HG02798 (cell line): Measurements from ENCODE around the gene CFP.
"Not testable (repeated sequence)": the region's sequence is repeated elsewhere in the genome, so short reads cannot be mapped to it uniquely, and the experiment has no call there.

Experiments
- ATAC-seq: cut with Tn5 transposase; IDR thresholded peaks from one replicate; pipeline ENCODE4 v1.9.1; 2021; ENCODE audit warnings: mild to moderate bottlenecking; ENCODE audit not compliant: unreplicated experiment, poor library complexity

The CFP gene

DNA sequence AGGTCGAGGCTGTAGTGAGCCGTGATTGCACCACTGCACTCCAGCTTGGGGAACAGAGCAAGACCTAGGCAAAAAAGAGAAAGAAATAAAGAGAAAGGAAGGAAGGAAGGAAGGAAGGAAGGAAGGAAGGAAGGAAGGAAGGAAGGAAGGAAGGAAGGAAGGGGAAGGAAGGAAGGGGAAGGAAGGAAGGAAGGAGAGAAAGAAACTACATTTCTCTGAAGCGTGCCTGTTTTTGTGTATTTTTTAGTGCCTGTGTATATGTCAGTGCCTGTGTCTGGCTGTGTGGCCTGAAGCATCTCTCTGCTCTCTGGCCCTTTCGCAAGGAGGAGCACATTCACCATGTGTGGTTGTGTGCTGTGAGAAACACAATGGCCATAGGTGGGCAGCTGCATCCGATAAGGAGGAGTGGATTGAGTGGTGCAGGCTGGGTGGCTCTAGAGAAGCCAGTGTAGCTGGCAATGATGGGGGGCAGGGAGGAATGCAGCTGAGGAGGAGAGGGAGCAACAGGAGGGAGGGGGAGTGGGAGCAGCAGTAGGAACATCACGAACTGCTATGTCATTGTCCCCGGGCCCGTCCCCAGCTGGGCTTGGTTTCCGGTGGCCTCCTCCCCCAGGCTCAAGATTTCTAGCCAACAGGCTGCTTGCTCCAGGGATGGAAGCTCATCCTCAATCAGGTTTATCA lies 21.5 kb downstream of the CFP start:
- no peak for ATAC-seq

DNA sequence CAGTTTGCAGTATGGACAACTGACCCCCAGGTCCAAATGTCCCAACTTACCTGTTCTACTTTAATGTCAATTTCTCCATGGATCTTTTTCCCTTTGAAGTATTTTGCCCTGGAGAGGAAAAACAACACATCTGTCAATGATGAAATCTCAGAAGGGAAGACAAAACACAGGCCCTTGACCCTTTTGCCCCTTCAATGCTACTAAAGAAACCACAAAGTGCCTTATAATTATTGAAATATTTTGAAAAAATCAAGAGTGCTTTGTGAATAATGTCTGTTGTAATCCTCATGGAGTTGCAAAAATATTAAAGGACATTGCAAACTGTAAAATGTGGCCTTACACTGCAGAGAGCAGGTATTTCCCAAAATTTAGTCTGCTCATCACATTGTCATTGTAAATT lies 22.6 kb downstream of the CFP start:
- no peak for ATAC-seq

- ATAC-seq = no peak
Measured at GRCh38 chrX:47605024-47605423, 24.7 kb downstream of the CFP start.

DNA sequence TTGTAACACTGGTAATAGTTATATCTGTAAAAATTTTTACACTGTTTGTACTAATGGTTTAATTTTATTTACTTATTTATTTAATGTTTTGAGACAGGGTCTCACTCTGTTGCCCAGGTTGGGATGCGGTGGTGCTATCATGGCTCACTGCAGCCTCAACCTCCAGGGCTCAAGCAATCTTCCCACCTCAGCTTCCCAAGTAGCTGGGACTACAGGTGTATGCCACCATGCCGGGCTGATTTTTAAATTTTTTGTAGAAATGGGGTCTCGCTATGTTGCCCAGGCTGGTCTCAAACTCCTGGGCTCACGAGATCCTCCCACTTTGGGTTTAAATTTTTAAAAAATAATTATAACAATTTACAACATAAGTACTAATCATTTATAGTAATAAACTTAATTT lies 26.6 kb downstream of the CFP start:
- not testable (repeated sequence) for ATAC-seq

DNA sequence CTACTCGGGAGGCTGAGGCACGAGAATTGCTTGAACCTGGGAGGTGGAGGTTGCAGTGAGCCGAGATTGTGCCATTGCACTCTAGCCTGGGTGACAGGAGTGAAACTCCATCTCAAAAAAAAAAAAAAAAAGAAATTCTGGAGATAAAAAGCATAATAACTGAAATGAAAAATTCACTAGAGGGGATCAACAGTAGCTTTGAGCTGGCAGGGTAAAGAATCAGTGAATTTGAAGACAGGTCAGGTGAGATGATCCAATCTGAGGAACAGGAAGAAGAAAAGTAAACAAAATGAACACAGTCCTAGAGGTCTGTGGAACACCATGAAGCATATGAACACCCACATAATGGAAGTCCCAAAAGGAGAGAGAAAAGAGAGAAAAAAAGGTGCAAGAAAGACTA lies 32.5 kb downstream of the CFP start:
- ATAC-seq = no peak

GRCh38 chrX:47596256-47596655 lies 33.5 kb downstream of the CFP start:
- ATAC-seq = no peak

DNA sequence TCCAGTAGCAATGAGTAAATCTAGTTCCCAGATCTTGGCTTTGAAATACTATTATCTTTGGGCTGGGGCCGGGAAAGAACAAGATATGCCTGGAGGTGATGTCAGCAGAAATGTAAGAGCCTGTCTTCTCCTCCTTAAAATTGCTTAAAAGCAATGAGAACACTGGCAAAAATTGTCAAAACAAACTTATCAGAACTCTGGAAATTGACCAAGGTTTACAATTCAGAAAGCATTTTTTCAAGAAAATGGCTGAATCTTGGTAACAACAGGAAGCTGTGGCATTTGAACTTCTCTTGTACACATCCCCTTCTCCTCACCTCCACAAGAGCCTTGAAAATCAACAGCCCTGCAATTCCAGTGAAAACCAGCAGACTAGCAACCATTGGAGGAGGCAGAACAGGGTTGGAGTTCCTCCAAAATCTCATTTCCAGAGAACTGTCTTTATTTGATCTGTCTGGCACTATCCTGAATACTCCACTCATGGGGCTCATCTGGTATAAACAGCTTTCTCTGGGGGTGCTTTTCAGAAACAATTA lies 33.9 kb downstream of the CFP start:
- no peak for ATAC-seq

GRCh38 chrX:47593522-47593921 lies 36.2 kb downstream of the CFP start:
- ATAC-seq = no peak

DNA sequence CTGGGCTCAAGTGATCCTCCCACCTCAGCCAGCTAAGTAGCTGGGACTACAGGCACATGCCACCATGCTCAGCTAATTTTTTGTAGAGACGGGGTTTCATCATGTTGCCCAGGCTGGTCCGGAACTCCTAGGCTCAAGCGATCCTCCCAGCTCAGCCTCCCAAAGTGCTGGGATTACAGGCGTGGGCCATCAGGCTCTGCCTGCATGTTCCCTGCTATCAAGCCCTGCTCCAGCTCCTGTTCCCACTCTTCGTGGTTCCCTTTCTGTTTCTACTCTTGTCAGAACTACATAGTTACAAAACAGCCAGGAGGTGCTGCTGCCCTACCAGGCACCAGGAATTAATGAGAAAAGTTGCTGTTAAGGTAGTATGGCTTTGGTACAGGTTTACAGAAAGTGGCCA lies 38.7 kb downstream of the CFP start:
- ATAC-seq = no peak

DNA sequence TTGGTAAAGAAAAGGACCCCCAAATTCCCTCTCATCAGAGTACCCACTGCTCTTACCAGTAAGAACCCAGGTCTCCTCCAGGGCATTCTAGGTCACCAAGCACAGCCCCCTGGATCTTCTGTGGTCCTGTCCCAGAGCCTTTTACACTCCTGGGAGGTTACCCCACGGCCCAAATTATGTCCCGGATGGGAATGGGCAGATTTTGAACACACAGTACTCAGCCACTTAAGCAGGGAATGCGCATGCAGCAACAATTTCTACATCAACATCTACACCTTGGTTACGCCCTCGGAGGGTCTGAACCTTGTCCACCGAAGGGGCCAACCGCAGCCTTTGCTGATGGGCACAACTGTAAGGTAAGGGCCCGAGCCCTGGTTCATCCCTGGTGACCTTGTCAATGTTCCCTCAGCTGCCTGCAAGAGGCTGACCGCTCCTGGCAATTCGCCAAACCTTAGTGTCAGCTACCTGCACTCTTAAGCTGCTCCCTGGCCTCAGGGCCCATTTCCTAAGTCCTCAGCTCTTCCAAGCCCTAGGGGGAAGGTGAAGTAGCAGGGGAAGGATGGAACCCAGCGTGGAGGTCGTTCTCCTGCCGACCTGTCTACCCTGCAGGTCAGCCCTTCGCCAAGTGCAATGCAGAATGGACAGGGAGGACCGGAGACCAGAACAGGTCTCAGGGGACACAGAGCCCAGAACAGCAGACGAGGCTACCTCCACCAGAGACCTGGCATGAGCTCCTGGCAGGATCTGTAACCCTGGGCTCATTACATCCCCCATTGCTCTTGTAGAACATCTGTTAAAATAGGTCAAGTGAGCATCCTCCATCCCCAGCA lies 41.6 kb downstream of the CFP start:
- ATAC-seq = no peak

DNA sequence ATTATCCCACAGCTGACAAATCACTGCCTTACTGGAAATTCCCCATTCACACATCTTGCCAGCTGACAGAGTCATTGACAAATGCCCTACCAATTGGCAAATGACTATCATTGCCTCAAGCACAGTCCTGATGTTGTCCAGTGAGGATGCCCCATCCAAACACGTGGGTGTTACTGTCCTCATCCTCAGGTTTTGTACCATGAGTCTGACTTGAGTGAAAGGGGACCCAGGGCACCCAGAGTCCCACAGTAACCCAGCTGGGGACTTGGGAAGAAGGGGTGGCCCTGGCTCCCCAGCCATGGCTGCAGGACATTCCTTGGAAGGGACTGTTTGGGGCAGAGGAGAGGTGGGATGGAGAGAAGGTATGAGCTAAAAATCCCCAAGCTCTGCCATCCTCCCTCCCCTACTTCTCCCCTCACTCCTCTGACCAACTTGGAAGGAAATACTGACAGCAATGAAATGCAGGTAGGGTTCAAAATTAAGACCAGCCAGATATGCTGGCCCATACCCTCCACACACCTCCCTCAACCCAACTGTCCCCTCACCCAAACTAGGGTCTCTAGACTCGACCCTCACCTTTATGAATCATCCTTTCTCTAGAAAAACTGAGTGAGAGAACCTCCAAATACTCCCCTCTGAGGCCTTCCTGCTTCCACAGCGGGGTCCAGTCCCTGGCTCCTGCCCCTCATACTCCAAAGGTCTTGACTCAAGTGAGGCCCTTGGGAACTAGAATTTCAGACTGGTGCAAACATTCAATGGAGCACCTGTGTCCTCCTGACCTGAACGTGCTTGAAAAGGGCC lies 42.4 kb downstream of the CFP start:
- ATAC-seq = no peak

DNA sequence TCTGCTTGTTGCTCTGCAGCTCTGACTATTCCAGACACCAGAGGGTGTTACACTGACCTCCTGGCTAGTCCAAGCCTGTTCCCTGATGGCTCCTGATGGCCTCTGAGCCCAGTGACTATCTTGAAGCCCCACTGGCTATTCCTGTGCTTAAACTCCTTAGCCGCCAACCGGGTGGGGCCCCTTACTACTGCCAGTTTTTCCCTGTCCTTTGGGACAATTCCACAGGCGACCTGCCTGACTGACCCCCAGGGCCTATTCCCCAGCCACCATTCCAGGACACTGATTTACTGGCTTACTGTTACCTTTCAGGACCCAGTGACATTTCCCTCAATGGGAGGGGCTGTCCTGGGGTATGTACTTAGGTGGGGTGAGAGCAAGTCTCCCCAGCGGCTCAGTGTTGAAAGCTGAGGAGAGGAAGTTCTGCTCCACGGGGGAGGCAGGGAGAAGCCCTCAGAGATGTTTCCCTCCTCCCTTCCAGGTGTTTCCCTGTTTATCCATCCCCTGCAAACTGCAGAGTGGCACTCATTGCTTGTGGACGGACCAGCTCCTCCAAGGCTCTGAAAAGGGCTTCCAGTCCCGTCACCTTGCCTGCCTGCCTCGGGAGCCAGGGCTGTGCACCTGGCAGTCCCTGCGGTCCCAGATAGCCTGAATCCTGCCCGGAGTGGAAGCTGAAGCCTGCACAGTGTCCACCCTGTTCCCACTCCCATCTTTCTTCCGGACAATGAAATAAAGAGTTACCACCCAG lies 43.5 kb downstream of the CFP start:
- no peak for ATAC-seq

GRCh38 chrX:47585273-47585672 lies 44.5 kb downstream of the CFP start:
- no peak for ATAC-seq

GRCh38 chrX:47584714-47585113 lies 45.0 kb downstream of the CFP start:
- no peak for ATAC-seq

- no peak for ATAC-seq
Measured at GRCh38 chrX:47583240-47583861, 46.4 kb downstream of the CFP start.

DNA sequence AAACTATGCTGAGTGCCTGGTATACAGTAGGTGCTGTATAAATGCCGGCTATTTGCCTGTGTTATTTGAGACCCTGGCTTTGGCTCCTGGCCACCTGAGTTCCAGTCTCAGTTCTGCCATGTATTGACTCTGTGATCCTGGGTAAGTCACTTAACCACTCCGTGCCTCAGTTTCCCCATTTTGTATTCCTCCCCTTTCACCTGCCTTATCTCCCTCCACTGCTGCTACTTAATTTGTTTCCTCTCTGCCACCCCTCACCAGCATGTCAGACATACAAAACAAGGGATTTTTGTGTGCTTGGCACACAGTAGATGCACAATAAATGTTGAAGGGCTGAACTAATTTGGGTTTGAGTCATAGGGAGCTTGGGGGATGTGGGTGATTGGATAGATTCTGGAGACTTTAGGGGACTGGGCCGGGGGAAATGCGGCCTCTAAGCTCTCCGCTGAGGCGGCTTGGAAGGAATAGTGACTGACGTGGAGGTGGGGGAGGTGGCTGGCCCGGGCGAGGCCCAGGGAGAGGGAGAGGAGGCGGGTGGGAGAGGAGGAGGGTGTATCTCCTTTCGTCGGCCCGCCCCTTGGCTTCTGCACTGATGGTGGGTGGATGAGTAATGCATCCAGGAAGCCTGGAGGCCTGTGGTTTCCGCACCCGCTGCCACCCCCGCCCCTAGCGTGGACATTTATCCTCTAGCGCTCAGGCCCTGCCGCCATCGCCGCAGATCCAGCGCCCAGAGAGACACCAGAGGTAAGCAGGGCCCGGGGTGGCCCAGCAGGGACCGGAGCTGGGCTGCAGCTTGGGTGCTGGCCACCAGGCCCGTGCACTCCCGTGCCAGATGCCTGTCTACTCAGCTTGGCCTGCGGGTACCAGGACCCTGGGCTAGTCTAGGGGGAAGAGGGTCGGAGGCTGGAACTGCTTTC lies 47.7 kb downstream of the CFP start, which contains the start of gene TIMP1:
Gene TIMP1 (plus strand): TSS at position 706 of the 917 bp plus-strand sequence. CDS start 980 bp downstream, outside the sequence.
- ATAC-seq = peak; percentile 90

GRCh38 chrX:47579537-47579936 lies 50.2 kb downstream of the CFP start:
- no peak for ATAC-seq

DNA sequence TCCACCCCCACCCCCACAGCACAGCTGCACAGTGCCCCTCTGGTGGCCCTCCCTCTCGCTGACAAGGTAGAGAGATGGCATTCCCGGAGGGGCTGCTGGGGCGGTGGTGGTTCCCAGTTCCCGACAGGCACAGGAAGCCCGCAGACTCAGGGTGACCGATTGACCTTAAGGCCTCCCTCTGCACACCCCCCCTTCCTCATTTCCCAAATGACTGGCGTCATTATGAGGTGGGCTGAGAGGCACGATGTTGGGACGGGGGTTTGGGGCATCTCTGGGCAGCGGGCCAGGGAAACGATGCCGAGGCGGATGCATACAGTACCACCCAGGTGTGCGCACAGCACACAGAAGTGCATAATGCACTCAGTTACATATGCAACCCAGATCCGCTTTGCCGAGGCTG lies 51.0 kb downstream of the CFP start:
- ATAC-seq = no peak

GRCh38 chrX:47577901-47578300 lies 51.8 kb downstream of the CFP start:
- no peak for ATAC-seq
